Glutamatergic neuron (in vitro differentiated cells): ENCODE data around the gene VAPA. TPM values are rescaled to one million over a fixed set of nuclear protein-coding genes. Genes with fewer than 3 reads are reported as not detected.

Source experiments
- DNase-seq: peaks from one replicate; pipeline ENCODE4 v3.0.0; 2022
- H3K27ac Mint-ChIP-seq: one replicate; pipeline ENCODE4 v1.8.0; 2020; ENCODE audit warnings: mild to moderate bottlenecking, mixed read lengths, inconsistent platforms; ENCODE audit not compliant: unreplicated experiment
- H3K27me3 Mint-ChIP-seq: one replicate; pipeline ENCODE4 v1.8.0; 2020; ENCODE audit warnings: mild to moderate bottlenecking, moderate library complexity, mixed read lengths, inconsistent platforms; ENCODE audit not compliant: unreplicated experiment
- H3K36me3 Mint-ChIP-seq: one replicate; pipeline ENCODE4 v1.8.0; 2020; ENCODE audit warnings: mild to moderate bottlenecking, mixed read lengths, inconsistent platforms; ENCODE audit not compliant: unreplicated experiment
- H3K4me1 Mint-ChIP-seq: one replicate; pipeline ENCODE4 v1.8.0; 2020; ENCODE audit warnings: mild to moderate bottlenecking, low read depth, mixed read lengths, inconsistent platforms; ENCODE audit not compliant: unreplicated experiment
- H3K4me3 Mint-ChIP-seq: one replicate; pipeline ENCODE4 v1.8.0; 2020; ENCODE audit warnings: mild to moderate bottlenecking, mixed read lengths, inconsistent platforms; ENCODE audit not compliant: unreplicated experiment
- H3K9me3 Mint-ChIP-seq: one replicate; pipeline ENCODE4 v1.8.0; 2020; ENCODE audit warnings: mild to moderate bottlenecking, moderate library complexity, mixed read lengths, inconsistent platforms; ENCODE audit not compliant: unreplicated experiment
- total RNA-seq: library from RNA; stranded (reverse); fragmentation: NEBNext Ultra II Directional; extraction: Animal tissue kit (Norgen Biotek cat#: 25700); gene quantifications from one replicate; pipeline ENCODE4 v1.2.1, GENCODE V29; 2021; ENCODE audit not compliant: unreplicated experiment
- TF ChIP-seq, protein P1 (sequence below): fragments of 200-600 bp; sonication (generic); IDR thresholded peaks from one replicate; pipeline ENCODE4 v1.5.0; 2021; ENCODE audit not compliant: partially characterized antibody, unreplicated experiment

Gene VAPA
- total RNA-seq, 1 donor from 2014 or later = 187 TPM

DNA sequence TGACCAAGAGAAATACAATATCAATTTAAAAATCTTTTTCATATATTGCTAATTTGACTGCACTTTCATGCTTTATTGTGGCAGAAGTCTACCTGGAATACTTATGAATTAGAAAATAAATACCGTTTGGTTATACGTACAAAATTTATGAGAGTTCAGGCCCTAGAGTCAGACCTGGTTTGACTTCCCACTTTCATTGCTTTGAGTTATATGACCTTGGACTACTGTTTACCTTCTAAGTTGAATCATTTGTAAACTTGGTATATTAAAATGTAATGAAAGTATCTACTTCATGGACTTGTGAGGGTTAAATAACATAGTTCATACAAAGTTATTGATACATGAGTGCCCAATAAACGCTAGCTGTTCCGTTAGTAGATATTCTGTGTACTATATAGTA is 12.0 kb downstream of the VAPA start:
- Mint-ChIP-seq H3K36me3 (no peaks in the 10 kb centered on the region), H3K27ac (no peak overlapping the region), H3K4me1 (peaks cover 27% of the 10 kb centered on the region), H3K27me3 (no peaks in the 10 kb centered on the region), H3K9me3 (no peaks in the 10 kb centered on the region), H3K4me3 (no peak overlapping the region)
- TF ChIP-seq, protein P1, sequence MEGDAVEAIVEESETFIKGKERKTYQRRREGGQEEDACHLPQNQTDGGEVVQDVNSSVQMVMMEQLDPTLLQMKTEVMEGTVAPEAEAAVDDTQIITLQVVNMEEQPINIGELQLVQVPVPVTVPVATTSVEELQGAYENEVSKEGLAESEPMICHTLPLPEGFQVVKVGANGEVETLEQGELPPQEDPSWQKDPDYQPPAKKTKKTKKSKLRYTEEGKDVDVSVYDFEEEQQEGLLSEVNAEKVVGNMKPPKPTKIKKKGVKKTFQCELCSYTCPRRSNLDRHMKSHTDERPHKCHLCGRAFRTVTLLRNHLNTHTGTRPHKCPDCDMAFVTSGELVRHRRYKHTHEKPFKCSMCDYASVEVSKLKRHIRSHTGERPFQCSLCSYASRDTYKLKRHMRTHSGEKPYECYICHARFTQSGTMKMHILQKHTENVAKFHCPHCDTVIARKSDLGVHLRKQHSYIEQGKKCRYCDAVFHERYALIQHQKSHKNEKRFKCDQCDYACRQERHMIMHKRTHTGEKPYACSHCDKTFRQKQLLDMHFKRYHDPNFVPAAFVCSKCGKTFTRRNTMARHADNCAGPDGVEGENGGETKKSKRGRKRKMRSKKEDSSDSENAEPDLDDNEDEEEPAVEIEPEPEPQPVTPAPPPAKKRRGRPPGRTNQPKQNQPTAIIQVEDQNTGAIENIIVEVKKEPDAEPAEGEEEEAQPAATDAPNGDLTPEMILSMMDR = no peak
- no peak for DNase-seq

DNA sequence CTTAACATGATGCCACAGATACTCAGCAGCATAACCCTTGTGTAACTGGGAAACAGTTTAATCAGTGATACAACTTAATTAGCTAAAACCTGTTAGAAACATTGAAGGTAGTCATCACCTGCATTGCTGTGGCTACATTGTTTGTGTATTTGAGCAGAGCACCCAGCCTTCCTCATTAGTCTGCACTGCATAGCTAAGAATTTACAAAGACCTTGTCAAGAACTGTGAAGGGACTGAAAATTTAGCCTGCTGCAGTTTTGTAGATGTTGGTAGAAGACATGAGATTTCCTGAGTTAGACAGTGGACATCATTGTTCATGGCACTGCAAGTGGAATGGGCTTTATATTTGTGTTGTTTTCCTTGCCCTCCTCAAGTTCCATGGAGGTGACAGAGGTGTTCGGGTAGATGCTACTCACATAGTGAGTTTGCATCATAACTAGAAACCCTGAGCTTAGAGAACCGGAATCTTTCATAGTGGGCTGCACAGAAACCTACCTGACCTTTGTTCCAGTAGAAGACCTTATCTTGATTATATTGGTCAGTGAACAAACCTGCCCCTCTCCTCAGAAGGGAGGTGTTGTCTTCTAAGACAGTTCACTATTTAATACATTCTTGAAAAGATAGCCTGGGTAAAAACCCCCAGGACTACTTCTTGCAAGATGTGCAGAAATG is 12.5 kb downstream of the VAPA start:
- TF ChIP-seq, protein P1 = no peak
- H3K9me3 Mint-ChIP-seq = no peaks in the 10 kb centered on the region
- no peak overlapping the region for H3K4me3 Mint-ChIP-seq
- no peak for DNase-seq
- H3K4me1 Mint-ChIP-seq = peaks cover 31% of the 10 kb centered on the region
- H3K36me3 Mint-ChIP-seq = no peaks in the 10 kb centered on the region
- no peak overlapping the region for H3K27ac Mint-ChIP-seq
- no peaks in the 10 kb centered on the region for H3K27me3 Mint-ChIP-seq

DNA sequence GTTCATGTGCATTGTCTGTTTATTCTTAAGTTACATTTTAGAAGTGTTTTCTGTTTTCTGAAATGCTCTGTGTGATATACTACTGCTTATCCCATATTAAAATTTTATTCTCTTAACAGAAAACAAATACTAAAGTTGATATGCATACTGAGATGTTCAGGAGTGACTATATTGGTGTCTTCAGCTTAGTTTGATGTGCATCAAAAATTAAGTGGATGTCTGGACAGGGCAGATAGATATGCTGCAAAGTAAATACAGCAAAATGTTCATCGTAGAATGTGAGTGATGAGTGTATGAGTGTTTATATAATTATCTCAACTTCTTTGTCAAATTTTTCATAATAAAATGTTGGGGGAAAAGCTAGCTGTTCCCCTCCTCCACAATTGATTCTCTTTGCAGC is 13.2 kb downstream of the VAPA start:
- Mint-ChIP-seq H3K4me3 (no peak overlapping the region), H3K36me3 (no peaks in the 10 kb centered on the region), H3K9me3 (no peaks in the 10 kb centered on the region), H3K27ac (no peak overlapping the region), H3K27me3 (no peaks in the 10 kb centered on the region), H3K4me1 (peaks cover 34% of the 10 kb centered on the region)
- TF ChIP-seq, protein P1 = no peak
- DNase-seq = no peak

DNA sequence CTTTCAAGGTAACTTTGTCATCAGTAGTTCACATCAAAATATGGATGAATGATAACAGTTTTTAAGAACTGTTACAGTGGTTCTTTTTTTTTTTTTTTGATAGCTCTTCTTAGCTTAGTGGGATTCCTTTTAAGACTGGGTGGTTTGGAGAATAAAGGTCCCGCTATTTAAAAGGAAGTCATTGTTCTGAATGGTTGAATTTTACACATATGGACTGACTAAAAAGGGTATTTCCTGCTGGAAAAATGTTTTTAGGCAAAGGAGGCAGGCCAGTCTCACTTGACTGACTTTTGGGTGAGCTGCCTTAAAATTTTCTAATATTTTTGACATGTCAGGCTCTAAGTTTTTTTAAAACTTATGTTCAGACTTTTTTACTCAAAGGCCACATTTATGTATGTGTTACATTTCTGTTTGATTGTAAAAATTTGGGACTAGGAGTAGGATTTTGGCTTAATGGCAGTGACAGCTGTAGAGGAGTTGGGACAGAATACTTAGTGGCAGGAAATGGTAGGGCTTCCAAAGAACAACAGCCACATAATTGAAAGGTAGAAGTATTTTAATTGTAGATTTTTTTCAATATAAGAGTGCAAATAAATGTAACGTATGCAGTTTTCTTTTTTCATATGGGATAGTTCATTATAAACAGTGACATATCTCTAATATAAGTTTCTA is 13.7 kb downstream of the VAPA start:
- no peaks in the 10 kb centered on the region for H3K9me3 Mint-ChIP-seq
- H3K27ac Mint-ChIP-seq = no peak overlapping the region
- H3K4me1 Mint-ChIP-seq = peaks cover 33% of the 10 kb centered on the region
- H3K4me3 Mint-ChIP-seq = no peak overlapping the region
- H3K27me3 Mint-ChIP-seq = no peaks in the 10 kb centered on the region
- H3K36me3 Mint-ChIP-seq = no peaks in the 10 kb centered on the region
- TF ChIP-seq, protein P1 = no peak
- no peak for DNase-seq

DNA sequence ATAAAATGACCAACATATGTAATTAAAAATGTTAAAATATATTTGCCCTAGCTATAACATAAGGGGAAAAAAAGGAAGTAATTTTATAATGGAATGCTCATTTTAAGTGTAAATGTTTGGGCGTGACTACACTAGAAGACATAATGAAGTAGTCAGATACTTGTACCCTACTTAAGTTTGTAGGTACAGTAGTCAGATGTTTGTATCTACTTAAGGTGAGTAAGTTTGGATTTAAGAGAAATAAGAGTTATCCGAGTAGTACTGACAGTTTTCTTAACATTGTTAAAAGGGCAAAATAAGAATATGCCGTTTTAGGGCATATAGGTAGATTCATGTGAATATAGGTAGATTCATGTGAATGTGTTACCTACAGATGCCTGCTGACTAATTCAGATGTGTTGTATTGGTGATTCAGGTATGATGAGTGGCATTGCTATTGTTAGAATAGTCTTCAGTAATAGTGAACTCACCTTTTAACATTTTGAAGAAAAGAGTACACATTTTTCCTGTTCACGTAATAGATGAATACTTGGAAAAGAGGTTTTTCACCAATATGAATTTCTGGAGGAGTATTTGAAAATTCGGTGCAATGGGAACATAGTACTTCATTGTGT is 14.9 kb downstream of the VAPA start:
- H3K4me3 Mint-ChIP-seq = no peak overlapping the region
- TF ChIP-seq, protein P1 = no peak
- H3K27me3 Mint-ChIP-seq = no peaks in the 10 kb centered on the region
- H3K4me1 Mint-ChIP-seq = peaks cover 33% of the 10 kb centered on the region
- H3K27ac Mint-ChIP-seq = no peak overlapping the region
- no peak for DNase-seq
- peaks cover 2% of the 10 kb centered on the region for H3K9me3 Mint-ChIP-seq
- H3K36me3 Mint-ChIP-seq = no peaks in the 10 kb centered on the region
